GM12878 (cell line): ENCODE results near the gene DDX10. TPM values are rescaled to one million over a fixed set of nuclear protein-coding genes. Genes with fewer than 3 reads are reported as not detected.
A peak's percentile ranks its signal among the peaks of the same experiment; 100 is the strongest.

ENCODE experiments used
- ATAC-seq: fragments of 200-7000 bp; cut with Tn5 transposase; 3 replicates; pipeline ENCODE4 v1.9.1; 2020; ENCODE audit warnings: mild to moderate bottlenecking, moderate library complexity
- BruUV-seq: library from RNA; stranded (reverse); fragments of 400-500 nt; replicated peaks from 2 replicates; lab custom pipeline; 2021; lab: Mats Ljungman, UMichigan
- CTCF ChIA-PET: fragments of 300-600 bp; sonication (Branson Sonifier 250); formaldehyde crosslinking; extraction: SDS; loops from one replicate; lab custom pipeline; 2021; ENCODE audit warnings: inconsistent platforms; lab: Yijun Ruan, JAX
- POLR2A ChIA-PET: fragments of 350-600 bp; formaldehyde crosslinking; extraction: SDS; loops from one replicate; lab custom pipeline; 2021; ENCODE audit warnings: inconsistent platforms; lab: Charles Lee
- RAD21 ChIA-PET: fragments of 300-600 bp; sonication (Branson Sonifier 250); formaldehyde crosslinking; loops from one replicate; lab custom pipeline; 2023; ENCODE audit warnings: antibody characterized with exemption; ENCODE audit not compliant: unreplicated experiment; lab: Charles Lee
- SMC1A ChIA-PET: fragments of 300-600 bp; sonication (Branson Sonifier 250); formaldehyde crosslinking; loops from one replicate; lab custom pipeline; 2023; ENCODE audit not compliant: unreplicated experiment, uncharacterized antibody; lab: Charles Lee
- DNase-seq: peaks from one replicate; pipeline ENCODE4 v3.0.0-alpha.2; 2011; ENCODE audit warnings: low read depth, low spot score
- FAIRE-seq: peaks from 3 replicates; lab custom pipeline; 2011; peaks lifted over from hg19 to GRCh38; lab: Jason Lieb, UNC
- H2AFZ ChIP-seq: 2 replicates; pipeline ENCODE4 v1.6.0; 2011; ENCODE audit warnings: low read depth, low read length, control low read depth; ENCODE audit not compliant: control insufficient read depth
- H3K27ac ChIP-seq: 2 replicates; pipeline ENCODE4 v1.5.1; 2011; ENCODE audit warnings: control low read depth; ENCODE audit not compliant: control insufficient read depth, insufficient read depth
- H3K27me3 ChIP-seq, 2 experiments: replicated peaks in 1 of 2; 2 replicates each; pipeline versions ENCODE4 v1.6.0 to v1.6.1; 2011; ENCODE audit warnings: low read length in 1 of 2; ENCODE audit not compliant: control insufficient read depth in 2 of 2, insufficient read depth in 2 of 2
- H3K36me3 ChIP-seq, 2 experiments: 2 replicates each; pipeline ENCODE4 v1.5.1; 2011; ENCODE audit warnings: low read length in 1 of 2; ENCODE audit not compliant: control insufficient read depth in 2 of 2, insufficient read depth in 2 of 2
- H3K4me1 ChIP-seq: 2 replicates; pipeline ENCODE4 v1.6.1; 2011; ENCODE audit warnings: mild to moderate bottlenecking, low read length, moderate library complexity, mixed read lengths; ENCODE audit not compliant: control insufficient read depth, insufficient read depth
- H3K4me2 ChIP-seq: 2 replicates; pipeline ENCODE4 v1.6.0; 2011; ENCODE audit warnings: control low read depth; ENCODE audit not compliant: control insufficient read depth, insufficient read depth
- H3K4me3 ChIP-seq: fragments of 200-600 bp; sonication (generic); 2 replicates; pipeline ENCODE4 v1.5.1; 2016
- H3K79me2 ChIP-seq: 2 replicates; pipeline ENCODE4 v1.6.0; 2011; ENCODE audit warnings: low read length; ENCODE audit not compliant: control insufficient read depth, insufficient read depth
- H3K9ac ChIP-seq: 2 replicates; pipeline ENCODE4 v1.8.0; 2011; ENCODE audit warnings: low read length, control low read depth, mixed read lengths; ENCODE audit not compliant: control insufficient read depth, insufficient read depth
- H3K9me3 ChIP-seq: replicated peaks from 3 replicates; pipeline ENCODE4 v1.5.1; 2011; ENCODE audit warnings: mild to moderate bottlenecking, low read length; ENCODE audit not compliant: control insufficient read depth, insufficient read depth
- H4K20me1 ChIP-seq: 2 replicates; pipeline ENCODE4 v1.6.0; 2011; ENCODE audit not compliant: control insufficient read depth, insufficient read depth
- CHD1 ChIP-seq: IDR thresholded peaks from 2 replicates; pipeline ENCODE4 v1.6.1; 2012; ENCODE audit warnings: low read depth, low read length, improper control_type of control experiment
- EED ChIP-seq: sonication (generic); IDR thresholded peaks from 2 replicates; pipeline ENCODE4 v1.6.1; 2016; ENCODE audit warnings: antibody characterized with exemption, low read depth
- ELK1 ChIP-seq: IDR thresholded peaks from 2 replicates; pipeline ENCODE4 v1.6.1; 2012; ENCODE audit warnings: low read depth, low read length, improper control_type of control experiment
- HDGF ChIP-seq: fragments of 450-650 bp; IDR thresholded peaks from 2 replicates; pipeline ENCODE4 v1.6.1; 2016; ENCODE audit warnings: antibody characterized with exemption
- PBX3 ChIP-seq: IDR thresholded peaks from 2 replicates; pipeline ENCODE4 v1.6.1; 2011; ENCODE audit warnings: mild to moderate bottlenecking, low read depth, low read length, moderate library complexity; ENCODE audit not compliant: insufficient replicate concordance
- SMAD1 ChIP-seq: fragments of 450-650 bp; IDR thresholded peaks from 2 replicates; pipeline ENCODE4 v1.6.1; 2018; ENCODE audit warnings: mild to moderate bottlenecking, low read depth; ENCODE audit not compliant: partially characterized antibody
- SPI1 ChIP-seq: IDR thresholded peaks from 2 replicates; pipeline ENCODE4 v1.6.1; 2011; ENCODE audit warnings: low read depth, mild to moderate bottlenecking, low read length, moderate library complexity, borderline replicate concordance; ENCODE audit not compliant: insufficient read depth
- TCF12 ChIP-seq: IDR thresholded peaks from 2 replicates; pipeline ENCODE4 v1.6.1; 2011; ENCODE audit warnings: low read depth, mild to moderate bottlenecking, low read length
- WGBS: methylation state at CpG from one replicate; pipeline ENCODE4 v1.1.6; 2016; ENCODE audit warnings: low lambda C conversion rate; ENCODE audit not compliant: insufficient replicate concordance, insufficient coverage; ENCODE audit errors: missing lambda C conversion rate; 5-methylcytosine and 5-hydroxymethylcytosine counted together
- in situ Hi-C: fragments of 300-500 bp; cut with MboI; formaldehyde crosslinking; loops from 9 replicates; pipeline ENCODE4 v1.14.3; 2018; ENCODE audit warnings: mixed read lengths
- intact Hi-C: fragments of 100-400 bp; cut with micrococcal nuclease; formaldehyde crosslinking; loops from one replicate; pipeline ENCODE4 v1.14.2; 2022; ENCODE audit not compliant: unreplicated experiment
- polyA plus RNA-seq, 11 experiments: library from polyadenylated mRNA; depleted of rRNA in 4 of 11; unstranded in 6 of 11; stranded (reverse) in 5 of 11; fragments of >200 nt; fragmentation: Nextera tagmentation in 4 of 11; fragmentation: Illumina TruSeq in 1 of 11; extraction: Ambion mirVana in 4 of 11; extraction: Trizol in 1 of 11; gene quantifications; 1 replicate in 1 of 11; 2 replicates in 10 of 11; pipeline versions ENCODE4 v1.2.1 to v1.2.3, GENCODE V29; 2011 to 2016; ENCODE audit warnings: inconsistent platforms in 2 of 11, missing spikeins in 2 of 11, low read depth in 1 of 11
- total RNA-seq, 4 experiments: library from RNA; depleted of rRNA in 3 of 4; stranded (reverse); fragments of >200 nt in 3 of 4; fragmentation: Illumina TruSeq in 1 of 4; extraction: Trizol in 1 of 4; gene quantifications; 2 replicates each; pipeline versions ENCODE4 v1.2.1 to v1.2.3, GENCODE V29; 2013 to 2021
- TF ChIP-seq, protein P1 (sequence below): IDR thresholded peaks from 2 replicates; pipeline ENCODE4 v1.6.1; 2012; ENCODE audit warnings: low read depth, low read length, improper control_type of control experiment

Gene DDX10
- total and polyA plus RNA-seq, 10 of the 15 experiments (the other 5 are each of a cell fraction or from before 2014, with no cell fraction given) = 20.9 to 51.5 (median 31.9) TPM

DNA sequence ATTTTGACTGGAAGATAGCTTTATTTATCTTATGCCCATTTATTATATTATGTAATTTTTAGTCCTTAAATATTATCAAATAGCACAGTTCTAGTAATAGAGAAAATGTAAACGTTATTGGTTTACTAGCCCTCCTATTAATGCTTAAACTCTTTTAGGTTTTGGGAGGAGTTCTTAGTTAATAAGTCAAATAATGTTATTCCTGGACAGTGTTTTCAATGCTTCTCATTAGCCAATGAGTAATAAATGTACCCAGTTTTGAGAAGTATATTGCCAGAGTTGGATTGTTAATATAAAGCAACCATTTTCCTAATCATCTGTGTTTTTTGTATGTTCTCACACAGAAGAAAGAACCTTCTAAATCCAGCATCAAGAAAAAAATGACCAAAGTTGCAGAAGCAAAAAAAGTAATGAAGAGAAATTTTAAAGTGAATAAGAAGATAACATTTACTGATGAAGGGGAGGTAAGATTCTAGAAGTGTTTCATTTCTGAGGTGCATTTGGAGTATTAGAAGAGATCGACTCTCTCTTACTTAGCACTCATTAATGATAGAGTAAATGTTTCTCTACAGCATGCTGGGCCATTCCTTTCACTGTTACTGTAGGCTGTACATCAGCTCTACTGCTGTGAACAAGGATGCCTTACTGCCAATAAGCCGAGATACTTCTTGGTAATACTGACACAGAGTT, 173.4 kb downstream of the DDX10 start (continued):
- TF ChIP-seq PBX3 (no peak), ELK1 (no peak)

GRCh38 chr11:108838792-108839105, 173.9 kb downstream of the DDX10 start:
- POLR2A ChIA-PET = no interaction called here
- BruUV-seq = no TSS peak
- no peak for FAIRE-seq

More at GRCh38 chr11:108838792-108839105, 173.9 kb downstream of the DDX10 start:
- H3K79me2 ChIP-seq = no peaks in the 10 kb centered on the region
- ChIA-PET RAD21 (interaction anchor here (1.3 kb wide), 1 partner anchor 15 kb away, joined by 4 read pairs; no protein-coding TSS in a partner anchor), SMC1A (no interaction called here), CTCF (no interaction called here)
- H3K27ac ChIP-seq = no peak overlapping the region
- no peak overlapping the region for H3K4me3 ChIP-seq
- ATAC-seq (no peak), DNase-seq (no peak)
- no peak overlapping the region for H3K4me2 ChIP-seq
- TF ChIP-seq EED = no peak
- TF ChIP-seq SMAD1 = no peak
- TF ChIP-seq, protein P1, sequence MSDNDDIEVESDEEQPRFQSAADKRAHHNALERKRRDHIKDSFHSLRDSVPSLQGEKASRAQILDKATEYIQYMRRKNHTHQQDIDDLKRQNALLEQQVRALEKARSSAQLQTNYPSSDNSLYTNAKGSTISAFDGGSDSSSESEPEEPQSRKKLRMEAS = no peak
- TF ChIP-seq CHD1 = no peak
- TF ChIP-seq HDGF = no peak
- TF ChIP-seq TCF12 = no peak
- peak; percentile 65; the same call in 1 of the 2 replicates for TF ChIP-seq SPI1
- no peaks in the 10 kb centered on the region for H4K20me1 ChIP-seq
- in situ Hi-C loops (no loop called here), intact Hi-C loops (no loop called here)
- WGBS = 96% methylated on average over 1 of the region's 1 CpG
- H3K27me3 ChIP-seq = no peaks in the 10 kb centered on the region
- no peaks in the 10 kb centered on the region for H3K4me1 ChIP-seq
- no peak overlapping the region for H2AFZ ChIP-seq
- no peaks in the 10 kb centered on the region for H3K9me3 ChIP-seq
- no peak overlapping the region for H3K9ac ChIP-seq
- 0 out of 4 replicates have a peak, but pooled peaks cover 0 to 3% of the 10 kb centered on the region in 2 experiments for H3K36me3 ChIP-seq
